A549 (cell line): ENCODE data around the gene TRPC3. TPM values are rescaled to one million over a fixed set of nuclear protein-coding genes. Genes with fewer than 3 reads are reported as not detected.

Experiments used
- ATAC-seq, 2 experiments: fragments of 200-7000 bp in 1 of 2; fragments of >200 bp in 1 of 2; cut with Nextera tagmentation in 1 of 2; cut with Tn5 transposase in 1 of 2; 3 replicates each; pipeline versions ENCODE4 v1.8.0 to v1.9.1; 2018 to 2020; ENCODE audit warnings: mild to moderate bottlenecking in 1 of 2, moderate library complexity in 1 of 2
- CTCF ChIA-PET: fragments of 300-600 bp; sonication (Branson Sonifier 250); formaldehyde crosslinking; extraction: SDS; loops from one replicate; lab custom pipeline; 2021; ENCODE audit warnings: antibody characterized with exemption, inconsistent platforms; lab: Yijun Ruan, JAX
- POLR2A ChIA-PET: fragments of 350-600 bp; formaldehyde crosslinking; extraction: SDS; loops from one replicate; lab custom pipeline; 2021; ENCODE audit warnings: antibody characterized with exemption, inconsistent platforms; lab: Yijun Ruan, JAX
- DNase-seq, 2 experiments: peaks; one replicate each; pipeline versions ENCODE4 v3.0.0 to v3.0.0-alpha.2; 2011 to 2016; ENCODE audit warnings: low read depth in 1 of 2, low spot score in 1 of 2
- FAIRE-seq: peaks from 2 replicates; lab custom pipeline; 2011; peaks lifted over from hg19 to GRCh38; lab: Jason Lieb, UNC
- H3K27ac ChIP-seq, 2 experiments: fragments of >200 bp; sonication (Bioruptor Twin); formaldehyde crosslinking; 3 replicates each; pipeline ENCODE4 v1.5.1; 2016 to 2017
- H3K4me1 ChIP-seq: fragments of >200 bp; sonication (Bioruptor Twin); formaldehyde crosslinking; 3 replicates; pipeline ENCODE4 v1.6.1; 2016
- H3K4me2 ChIP-seq: fragments of >200 bp; sonication (Bioruptor Twin); formaldehyde crosslinking; 3 replicates; pipeline ENCODE4 v1.6.1; 2016
- H3K4me3 ChIP-seq: fragments of >200 bp; sonication (Bioruptor Twin); formaldehyde crosslinking; 3 replicates; pipeline ENCODE4 v1.5.1; 2016
- H3K9me3 ChIP-seq: fragments of >200 bp; sonication (Bioruptor Twin); formaldehyde crosslinking; 3 replicates; pipeline ENCODE4 v1.6.1; 2016
- ATOH8 ChIP-seq: fragments of 250-450 bp; sonication (Bioruptor Pico); IDR thresholded peaks from 2 replicates; pipeline ENCODE4 v1.5.0; 2020; ENCODE audit warnings: low read depth, mild to moderate bottlenecking, moderate library complexity
- CEBPB ChIP-seq, 2 experiments: fragments of >200 bp in 1 of 2; sonication (Bioruptor Twin) in 1 of 2; formaldehyde crosslinking in 1 of 2; IDR thresholded peaks; 2 replicates each; pipeline ENCODE4 v1.6.1; 2012 to 2016
- CTCF ChIP-seq: fragments of >200 bp; sonication (Bioruptor Twin); formaldehyde crosslinking; IDR thresholded peaks from 3 replicates; pipeline ENCODE4 v1.5.1; 2016
- E2F6 ChIP-seq: IDR thresholded peaks from 2 replicates; pipeline ENCODE4 v1.6.1; 2012; ENCODE audit warnings: low read depth, borderline replicate concordance
- EHF ChIP-seq: fragments of 250-450 bp; sonication (Bioruptor Pico); IDR thresholded peaks from 2 replicates; pipeline ENCODE4 v1.5.0; 2020; ENCODE audit warnings: mild to moderate bottlenecking
- EP300 ChIP-seq, 2 experiments: fragments of >200 bp; sonication (Bioruptor Twin); formaldehyde crosslinking; IDR thresholded peaks; 2 replicates in 1 of 2; 3 replicates in 1 of 2; pipeline ENCODE4 v1.6.1; 2016 to 2017
- ESRRA ChIP-seq: fragments of 150-350 bp; IDR thresholded peaks from 2 replicates; pipeline ENCODE4 v1.6.1; 2014; ENCODE audit warnings: mild to moderate bottlenecking, low read length, borderline replicate concordance
- FOXS1 ChIP-seq: fragments of 250-450 bp; sonication (Bioruptor Pico); IDR thresholded peaks from 2 replicates; pipeline ENCODE4 v1.5.0; 2020; ENCODE audit warnings: mild to moderate bottlenecking, moderate library complexity
- HDAC2 ChIP-seq: fragments of 200-600 bp; sonication (generic); IDR thresholded peaks from 2 replicates; pipeline ENCODE4 v1.6.1; 2016
- HOXB13 ChIP-seq: fragments of 250-450 bp; sonication (Bioruptor Pico); IDR thresholded peaks from 2 replicates; pipeline ENCODE4 v1.5.0; 2020; ENCODE audit warnings: low read depth, mild to moderate bottlenecking, moderate library complexity
- HOXB5 ChIP-seq: fragments of 250-450 bp; sonication (Bioruptor Pico); IDR thresholded peaks from 2 replicates; pipeline ENCODE4 v1.5.0; 2020; ENCODE audit warnings: mild to moderate bottlenecking, moderate library complexity
- KDM1A ChIP-seq: fragments of 200-600 bp; sonication (generic); IDR thresholded peaks from 2 replicates; pipeline ENCODE4 v1.6.1; 2016; ENCODE audit warnings: low read depth, mild to moderate bottlenecking
- NPAS2 ChIP-seq: fragments of 250-450 bp; sonication (Bioruptor Pico); IDR thresholded peaks from 2 replicates; pipeline ENCODE4 v1.8.0; 2022; ENCODE audit warnings: mild to moderate bottlenecking, moderate library complexity, borderline replicate concordance
- PBX3 ChIP-seq: IDR thresholded peaks from 2 replicates; pipeline ENCODE4 v1.6.1; 2012
- PHF8 ChIP-seq: fragments of 200-600 bp; sonication (generic); IDR thresholded peaks from 2 replicates; pipeline ENCODE4 v1.6.1; 2016; ENCODE audit warnings: low read depth, mild to moderate bottlenecking, antibody characterized with exemption, moderate library complexity, borderline replicate concordance
- POLR2A ChIP-seq: IDR thresholded peaks from 2 replicates; pipeline ENCODE4 v1.6.1; 2012; ENCODE audit warnings: mild to moderate bottlenecking, low read length
- RARB ChIP-seq: fragments of 250-450 bp; sonication (Bioruptor Pico); IDR thresholded peaks from 2 replicates; pipeline ENCODE4 v1.8.0; 2021; ENCODE audit warnings: mild to moderate bottlenecking, moderate library complexity
- TP53 ChIP-seq: fragments of 250-450 bp; sonication (Bioruptor Pico); IDR thresholded peaks from 2 replicates; pipeline ENCODE4 v1.5.0; 2021; ENCODE audit warnings: mild to moderate bottlenecking, moderate library complexity
- ZNF302 ChIP-seq: fragments of 250-450 bp; sonication (Bioruptor Pico); IDR thresholded peaks from 2 replicates; pipeline ENCODE4 v1.9.0; 2021; ENCODE audit warnings: inconsistent platforms, mild to moderate bottlenecking, moderate library complexity
- ZSCAN20 ChIP-seq: fragments of 250-450 bp; sonication (Bioruptor Pico); IDR thresholded peaks from 2 replicates; pipeline ENCODE4 v1.8.0; 2022; ENCODE audit warnings: mild to moderate bottlenecking, moderate library complexity
- WGBS: methylation state at CpG from one replicate; pipeline ENCODE4 v1.1.6; 2017; ENCODE audit errors: missing lambda C conversion rate; 5-methylcytosine and 5-hydroxymethylcytosine counted together
- polyA minus RNA-seq: library from RNA; depleted of rRNA, polyadenylated mRNA; stranded (reverse); fragments of >200 nt; gene quantifications from 2 replicates; pipeline ENCODE4 v1.2.3, GENCODE V29; 2011; rRNA and poly(A)+ RNA removed
- polyA plus RNA-seq, 4 experiments: library from polyadenylated mRNA; depleted of rRNA in 3 of 4; stranded (reverse); fragments of >200 nt; fragmentation: RNase III in 1 of 4; extraction: RNeasy Plus Mini Kit Qiagen cat#74134 plus additional on column Dnase treatment in 1 of 4; gene quantifications; 2 replicates in 3 of 4; 3 replicates in 1 of 4; pipeline ENCODE4 v1.2.3, GENCODE V29; 2011 to 2017
- TF ChIP-seq, protein P1 (sequence below): fragments of 250-450 bp; sonication (Bioruptor Pico); IDR thresholded peaks from 2 replicates; pipeline ENCODE4 v1.5.0; 2021; ENCODE audit warnings: mild to moderate bottlenecking, moderate library complexity, borderline replicate concordance
- TF ChIP-seq, protein P2 (sequence below): fragments of >200 bp; sonication (Bioruptor Twin); formaldehyde crosslinking; IDR thresholded peaks from 2 replicates; pipeline ENCODE4 v1.6.1; 2016

The TRPC3 gene
- polyA plus RNA-seq (2011; rRNA removed) (0.04 TPM in 1 of 2 replicates, not detected in the other), polyA plus RNA-seq (2017; fragmentation: RNase III; extraction: RNeasy Plus Mini Kit Qiagen cat#74134 plus additional on column Dnase treatment) (0.03 TPM in 1 of 3 replicates, not detected in the others), polyA minus RNA-seq (not detected in 2 replicates)
- polyA plus RNA-seq (2012; cell fraction: cytosol; rRNA removed) = 0.01 TPM in 1 of 2 replicates, not detected in the other
- polyA plus RNA-seq (2012; cell fraction: nucleus; rRNA removed) = 0.01 TPM in 1 of 2 replicates, not detected in the other

- Histone ChIP-seq H3K4me2 (peak within 1 kb of the TSS; percentile 94), H3K9me3 (no peaks in the 10 kb centered on the region), H3K4me1 (no peaks in the 10 kb centered on the region)
- WGBS = no CpG with 5 or more reads among the region's 69 CpGs
- TF ChIP-seq HOXB5 (no peak), E2F6 (peak; percentile 43; the same call in 1 of the 2 replicates)
- TF ChIP-seq, all 56 proteins: peak for 1
- Histone ChIP-seq H3K27ac (peak within 1 kb of the TSS in 1 of 2 experiments; percentile 64; a peak in 3 of 6 replicates), H3K4me3 (peak within 1 kb of the TSS; percentile 59)
- FAIRE-seq (no peak), ATAC-seq (peak; percentile 26 to 31; a peak in 4 of 6 replicates), DNase-seq (no peak)
- CTCF ChIA-PET = interaction anchor here (0.9 kb wide), 1 partner anchor 514 kb away, joined by 3 read pairs; no protein-coding TSS in a partner anchor
- POLR2A ChIA-PET = no interaction called here
These were observed at the start of gene TRPC3 for GRCh38 chr4:121951521-121952110. TRPC3 (minus strand) TSS chr4:121952060; CDS start chr4:121951680, 380 bp downstream.

- no peaks in the 10 kb centered on the region for H3K9me3 ChIP-seq
- ATAC-seq (no peak), FAIRE-seq (no peak), DNase-seq (no peak)
- no peak overlapping the region for H3K27ac ChIP-seq
- H3K4me3 ChIP-seq = no peak overlapping the region
- TF ChIP-seq, protein P1, sequence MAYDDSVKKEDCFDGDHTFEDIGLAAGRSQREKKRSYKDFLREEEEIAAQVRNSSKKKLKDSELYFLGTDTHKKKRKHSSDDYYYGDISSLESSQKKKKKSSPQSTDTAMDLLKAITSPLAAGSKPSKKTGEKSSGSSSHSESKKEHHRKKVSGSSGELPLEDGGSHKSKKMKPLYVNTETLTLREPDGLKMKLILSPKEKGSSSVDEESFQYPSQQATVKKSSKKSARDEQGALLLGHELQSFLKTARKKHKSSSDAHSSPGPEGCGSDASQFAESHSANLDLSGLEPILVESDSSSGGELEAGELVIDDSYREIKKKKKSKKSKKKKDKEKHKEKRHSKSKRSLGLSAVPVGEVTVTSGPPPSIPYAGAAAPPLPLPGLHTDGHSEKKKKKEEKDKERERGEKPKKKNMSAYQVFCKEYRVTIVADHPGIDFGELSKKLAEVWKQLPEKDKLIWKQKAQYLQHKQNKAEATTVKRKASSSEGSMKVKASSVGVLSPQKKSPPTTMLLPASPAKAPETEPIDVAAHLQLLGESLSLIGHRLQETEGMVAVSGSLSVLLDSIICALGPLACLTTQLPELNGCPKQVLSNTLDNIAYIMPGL (CRISPR knock-in tag) = no peak
- TF ChIP-seq HDAC2 (no peak), EHF (no peak), ATOH8 (no peak), ZNF302 (CRISPR knock-in tag) (no peak), NPAS2 (no peak), ESRRA (no peak), RARB (CRISPR knock-in tag) (no peak), PBX3 (no peak), PHF8 (no peak), CTCF (no peak), FOXS1 (CRISPR knock-in tag) (no peak), CEBPB (IDR thresholded peaks at IDR 0.05) (no peak), TP53 (no peak), KDM1A (no peak), HOXB13 (no peak), ZSCAN20 (no peak), POLR2A (no peak), EP300 (IDR thresholded peaks at IDR 0.05) (no peak)
- TF ChIP-seq, protein P2, sequence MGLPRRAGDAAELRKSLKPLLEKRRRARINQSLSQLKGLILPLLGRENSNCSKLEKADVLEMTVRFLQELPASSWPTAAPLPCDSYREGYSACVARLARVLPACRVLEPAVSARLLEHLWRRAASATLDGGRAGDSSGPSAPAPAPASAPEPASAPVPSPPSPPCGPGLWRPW = no peak
- ChIA-PET POLR2A (no interaction called here), CTCF (interaction anchor here (0.5 to 0.7 kb wide), 2 partner anchors 14 to 100 kb away, joined by 3 read pairs; no protein-coding TSS in a partner anchor)
- WGBS = 7% methylated on average over 4 of the region's 4 CpGs
- no peaks in the 10 kb centered on the region for H3K4me1 ChIP-seq
- H3K4me2 ChIP-seq = no peak overlapping the region
These were observed 49.0 kb upstream of the TRPC3 start for GRCh38 chr4:122000849-122001248.
